Retina (tissue), 1 donor: ENCODE measurements around the gene NAGK.

Experiments
- DNase-seq: peaks from one replicate; pipeline ENCODE4 v3.0.0-alpha.2; 2016

The NAGK gene

DNA sequence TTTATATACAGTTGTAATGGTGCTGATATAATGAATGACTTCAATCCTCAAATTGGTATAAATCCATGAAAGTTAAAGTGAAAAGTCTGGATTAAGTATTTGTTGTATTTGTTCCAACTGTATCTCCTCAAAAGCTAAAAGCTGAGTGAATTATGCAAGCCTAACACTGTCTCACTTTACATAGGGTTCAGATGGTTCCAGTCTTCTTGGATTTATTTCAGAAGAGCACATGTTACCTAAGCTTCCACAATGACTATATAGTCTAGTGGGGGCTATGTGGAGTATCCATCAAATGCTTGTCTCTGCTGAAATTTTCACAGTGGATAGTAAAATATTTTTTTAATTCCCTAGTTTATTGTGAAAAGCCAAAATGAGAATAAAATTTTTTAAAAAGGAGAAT is 48.6 kb downstream of the NAGK start:
- DNase-seq: no peak

- DNase-seq: no peak
Measured at GRCh38 chr2:71120195-71120594, 51.7 kb downstream of the NAGK start.

GRCh38 chr2:71121479-71121878 is 53.0 kb downstream of the NAGK start:
- no peak for DNase-seq

- DNase-seq: no peak
Measured at GRCh38 chr2:71122387-71123298, 54.2 kb downstream of the NAGK start.

DNA sequence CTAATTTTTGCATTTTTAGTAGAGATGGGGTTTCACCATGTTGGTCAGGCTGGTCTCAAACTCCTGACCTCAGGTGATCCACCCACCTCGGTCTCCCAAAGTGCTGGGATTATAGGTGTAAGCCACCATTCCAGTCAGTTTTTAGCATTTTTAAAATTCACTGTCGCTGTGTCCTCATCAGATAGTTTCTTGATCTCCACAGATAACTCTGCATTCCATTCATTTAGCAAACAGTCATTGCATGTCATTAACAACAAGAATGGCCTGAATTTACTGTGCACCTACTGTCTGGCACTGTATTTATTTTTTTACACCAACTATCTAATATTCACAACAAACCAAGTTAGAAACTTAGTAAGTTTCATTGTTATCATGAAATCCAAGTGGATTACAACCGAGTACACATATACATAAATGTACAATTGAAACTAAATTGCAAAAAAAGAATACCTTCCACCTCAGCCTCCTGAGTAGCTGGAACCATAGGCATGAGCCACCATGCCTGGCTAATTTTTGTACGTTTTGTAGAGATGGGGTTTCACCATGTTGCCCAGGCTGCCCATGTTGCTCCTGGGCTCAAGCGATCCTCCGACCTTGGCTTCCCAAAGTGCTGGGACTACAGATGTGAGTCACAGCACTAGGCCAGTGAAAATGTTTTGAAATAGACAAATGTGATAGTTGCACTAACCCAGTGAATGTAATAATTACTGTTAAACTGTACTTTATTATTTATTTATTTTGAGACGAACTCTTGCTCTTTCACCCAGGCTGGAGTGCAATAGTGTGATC is 57.3 kb downstream of the NAGK start:
- DNase-seq: no peak

DNA sequence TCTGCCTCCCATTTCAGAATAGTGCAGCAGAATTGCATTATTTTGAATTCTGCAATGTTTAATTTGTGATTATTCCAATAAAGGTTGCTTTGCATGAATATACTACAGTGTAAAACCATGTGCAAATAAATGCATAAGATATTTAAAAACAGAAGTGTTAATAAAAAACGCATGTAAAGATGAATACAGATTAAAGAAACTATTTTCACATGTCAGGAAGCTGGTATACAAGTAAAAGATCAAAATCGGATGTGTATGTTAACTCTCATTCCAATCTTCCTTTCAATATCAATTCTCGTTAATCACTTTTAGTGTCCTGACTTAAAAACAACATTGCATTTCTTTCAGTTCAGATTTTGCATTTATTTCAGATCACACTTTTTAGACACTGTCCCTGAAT is 58.5 kb downstream of the NAGK start:
- no peak for DNase-seq
